Stimulated activated CD4-positive, alpha-beta T cell treated with anti-CD3 and anti-CD28 coated beads, Interleukin-4, amount 100 ng/mL, for 24 hours (primary cell): ENCODE data around the gene SFT2D1.

Experiments used
- DNase-seq: peaks from one replicate; pipeline ENCODE4 v3.0.0-alpha.2; 2020

The SFT2D1 gene

GRCh38 chr6:166275714-166276166, 66.6 kb downstream of the SFT2D1 start:
- DNase-seq, result peak; percentile 81

GRCh38 chr6:166274739-166275370, 67.5 kb downstream of the SFT2D1 start:
- no peak for DNase-seq

DNA sequence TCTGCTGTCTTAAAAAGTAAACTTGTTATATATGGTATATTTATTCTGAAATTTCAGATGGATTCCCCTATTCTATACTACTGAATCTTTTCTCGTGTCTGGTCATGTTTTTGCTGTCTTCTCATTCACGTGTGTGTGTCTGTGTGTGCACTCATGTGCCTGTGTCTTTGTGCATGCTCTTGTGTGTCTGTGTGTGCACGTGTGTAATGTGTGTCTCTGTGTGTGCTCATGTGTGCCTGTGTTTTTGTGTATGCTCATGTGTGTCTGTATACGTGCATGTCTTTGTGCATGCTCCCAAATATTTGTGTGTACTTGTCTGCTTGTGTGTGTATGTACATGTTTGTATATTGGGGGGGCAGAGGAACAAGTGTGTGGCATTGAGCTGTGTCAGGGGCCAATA, 68.2 kb downstream of the SFT2D1 start:
- DNase-seq, result no peak

DNA sequence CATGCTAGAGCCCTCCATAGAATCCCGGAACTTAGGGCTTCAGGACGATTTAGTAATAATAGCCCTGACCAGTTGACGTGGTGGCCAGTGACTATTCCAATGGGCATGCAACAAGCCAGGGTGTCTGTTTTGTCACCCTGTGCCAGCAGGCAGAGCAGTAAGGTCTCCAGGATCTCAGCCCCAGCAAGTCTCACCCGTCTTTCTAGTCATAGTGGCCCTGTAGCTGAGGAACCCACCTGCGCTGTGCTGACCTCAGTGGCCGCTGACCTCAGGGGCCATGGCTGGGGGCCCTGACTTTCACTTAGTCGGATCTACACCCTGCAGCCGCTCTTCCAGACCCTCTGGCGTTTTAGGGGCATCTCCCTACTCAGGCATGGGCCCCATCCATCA, 71.0 kb downstream of the SFT2D1 start:
- no peak for DNase-seq

GRCh38 chr6:166270706-166271375, 71.5 kb downstream of the SFT2D1 start:
- DNase-seq, result no peak
